Stimulated activated CD8-positive, alpha-beta memory T cell treated with anti-CD3 and anti-CD28 coated beads, Interleukin-12 subunit alpha, Interleukin-12 subunit beta, amount 100 ng/mL, for 1 hour (primary cell): Measurements from ENCODE around the gene AKR1C8.
"Not testable (repeated sequence)": the region's sequence is repeated elsewhere in the genome, so short reads cannot be mapped to it uniquely, and the experiment has no call there.

Experiments used
- DNase-seq: peaks from one replicate; pipeline ENCODE4 v3.0.0-alpha.2; 2020; ENCODE audit warnings: low read depth

AKR1C8 gene

GRCh38 chr10:5165738-5166137 is 19.2 kb downstream of the AKR1C8 start:
- DNase-seq: no peak

DNA sequence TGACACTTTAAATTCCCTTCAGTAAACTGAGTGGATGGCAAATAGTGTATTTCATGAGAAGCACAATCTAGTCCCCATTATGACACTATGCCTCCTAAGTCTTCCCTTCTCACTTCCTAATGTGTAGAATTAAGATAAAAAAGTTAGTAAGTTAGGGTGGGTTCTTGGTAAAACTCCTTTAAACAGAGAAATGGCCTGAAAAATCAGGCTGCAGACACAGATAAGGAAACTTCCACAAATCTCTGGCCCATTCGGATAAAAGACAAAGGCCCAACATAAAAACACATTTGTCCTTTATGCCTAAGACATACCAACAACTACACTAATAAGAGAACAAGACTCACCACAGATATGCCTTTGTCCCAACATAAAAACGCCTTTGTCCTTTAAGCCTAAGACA is 21.5 kb downstream of the AKR1C8 start:
- DNase-seq: no peak

DNA sequence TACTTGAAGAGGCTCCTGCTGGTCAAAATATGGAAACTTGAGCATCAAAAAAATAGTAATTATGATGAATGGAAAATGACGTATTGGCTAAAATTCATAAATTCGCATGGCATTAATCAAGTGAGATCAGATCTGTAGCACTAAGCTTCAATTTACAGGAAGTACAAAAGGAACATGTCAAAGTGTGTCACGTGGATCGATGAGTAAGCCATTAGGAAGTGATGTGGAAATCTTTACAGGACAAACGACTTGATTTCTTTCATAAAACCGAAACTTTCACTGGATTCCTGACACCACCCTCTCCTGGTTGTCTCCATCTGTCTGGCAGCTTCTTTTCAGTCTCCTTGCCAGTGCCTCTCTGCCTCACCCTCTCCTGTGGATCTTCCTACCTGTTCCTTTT is 25.8 kb downstream of the AKR1C8 start:
- DNase-seq: no peak

DNA sequence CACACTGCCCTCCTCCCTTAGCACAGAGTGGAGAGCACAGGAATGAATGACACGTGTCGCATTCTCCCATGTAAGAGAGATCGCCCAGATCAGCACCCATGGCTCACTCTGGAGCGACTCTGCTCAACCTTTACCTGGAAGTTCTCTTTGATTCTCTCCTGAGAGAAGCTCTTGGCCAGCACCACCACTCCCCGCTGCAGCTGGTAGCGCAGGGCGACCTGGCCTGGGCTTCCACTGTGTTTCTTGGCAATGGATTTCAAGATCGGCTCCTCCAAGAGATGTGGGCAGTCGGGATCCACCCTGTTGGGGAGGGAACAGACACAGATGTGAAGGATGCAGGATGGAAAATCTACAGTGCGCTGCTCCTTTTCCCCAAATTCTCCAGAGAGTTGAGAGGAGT is 27.4 kb downstream of the AKR1C8 start:
- no peak for DNase-seq

DNA sequence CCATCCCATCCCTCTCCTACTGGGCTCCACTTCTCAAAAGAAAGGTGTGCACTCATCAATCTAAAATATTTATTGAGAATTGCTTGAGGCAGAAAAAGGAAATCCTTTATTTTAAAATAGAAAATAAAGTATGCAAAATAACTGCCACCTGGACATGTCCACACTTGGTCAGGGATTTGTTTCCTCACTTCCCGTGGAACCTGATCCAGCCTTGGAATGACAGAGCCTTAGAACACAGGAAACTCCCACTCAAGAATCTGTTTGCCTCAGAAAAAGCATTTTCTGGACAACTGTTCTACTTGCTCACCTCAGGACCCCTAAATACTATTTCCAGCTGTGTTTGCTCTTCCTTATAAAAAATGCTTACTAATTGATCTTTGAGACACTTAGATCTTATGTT is 29.0 kb downstream of the AKR1C8 start:
- DNase-seq: no peak

- DNase-seq: no peak
These were observed 33.9 kb downstream of the AKR1C8 start for GRCh38 chr10:5151076-5151475.

DNA sequence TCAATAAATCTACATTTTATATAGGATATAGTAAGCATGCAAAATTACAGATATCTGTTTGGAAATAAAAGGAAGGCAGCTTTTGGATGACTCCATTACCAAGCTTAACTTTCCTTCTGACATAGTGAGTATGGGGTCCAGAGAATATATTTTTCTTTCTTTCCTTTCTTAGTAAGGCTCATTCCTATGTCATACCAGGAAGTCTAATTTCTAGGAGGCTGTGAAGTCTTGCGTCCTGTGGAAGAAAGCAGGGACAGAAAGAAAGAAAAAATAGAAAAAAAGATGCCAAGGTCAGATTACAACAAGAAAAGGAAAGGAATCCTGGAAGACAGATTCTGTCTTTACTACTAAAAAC is 36.3 kb downstream of the AKR1C8 start:
- no peak for DNase-seq

- DNase-seq: no peak
These were observed 36.8 kb downstream of the AKR1C8 start for GRCh38 chr10:5147981-5148677.

GRCh38 chr10:5147255-5147980 is 37.5 kb downstream of the AKR1C8 start:
- no peak for DNase-seq

GRCh38 chr10:5146920-5147254 is 38.1 kb downstream of the AKR1C8 start:
- DNase-seq: no peak

GRCh38 chr10:5143137-5143536 is 41.8 kb downstream of the AKR1C8 start:
- no peak for DNase-seq

DNA sequence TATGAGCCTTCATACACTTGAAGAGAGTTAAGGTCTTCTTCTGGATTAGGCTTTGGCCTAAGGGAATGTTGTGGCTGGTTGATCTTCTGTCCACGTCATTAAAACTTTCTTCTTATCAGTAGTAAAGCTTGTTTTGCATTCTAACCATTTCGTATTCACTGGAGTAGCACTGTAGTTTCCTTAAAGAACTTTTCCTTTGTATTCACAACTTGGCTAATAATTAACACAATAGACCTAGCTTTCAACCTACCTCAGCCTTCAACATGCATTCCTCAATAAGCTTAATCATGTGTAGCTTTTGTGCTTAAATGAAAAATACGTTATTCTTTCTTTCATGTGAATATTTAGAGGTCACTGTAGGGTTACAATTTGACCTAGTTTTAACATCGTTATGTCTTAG is 42.8 kb downstream of the AKR1C8 start:
- no peak for DNase-seq

DNA sequence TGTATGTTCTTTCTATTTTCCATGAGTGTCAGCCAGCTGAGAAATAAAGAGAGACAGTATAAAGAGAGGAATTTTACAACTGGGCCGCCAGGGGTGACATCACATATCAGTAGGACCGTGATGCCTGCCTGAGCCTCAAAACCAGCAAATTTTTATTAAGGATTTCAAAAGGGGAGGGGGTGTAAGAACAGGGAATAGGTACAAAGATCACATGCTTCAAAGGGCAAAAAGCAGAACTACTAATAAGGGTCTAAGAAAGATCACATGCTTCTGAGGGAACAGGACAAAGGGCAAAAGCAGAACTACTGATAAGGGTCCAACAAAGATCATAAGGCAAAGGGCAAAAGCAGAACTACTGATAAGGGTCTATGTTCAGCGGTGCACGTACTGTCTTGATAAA is 47.3 kb downstream of the AKR1C8 start:
- DNase-seq: not testable (repeated sequence)

DNA sequence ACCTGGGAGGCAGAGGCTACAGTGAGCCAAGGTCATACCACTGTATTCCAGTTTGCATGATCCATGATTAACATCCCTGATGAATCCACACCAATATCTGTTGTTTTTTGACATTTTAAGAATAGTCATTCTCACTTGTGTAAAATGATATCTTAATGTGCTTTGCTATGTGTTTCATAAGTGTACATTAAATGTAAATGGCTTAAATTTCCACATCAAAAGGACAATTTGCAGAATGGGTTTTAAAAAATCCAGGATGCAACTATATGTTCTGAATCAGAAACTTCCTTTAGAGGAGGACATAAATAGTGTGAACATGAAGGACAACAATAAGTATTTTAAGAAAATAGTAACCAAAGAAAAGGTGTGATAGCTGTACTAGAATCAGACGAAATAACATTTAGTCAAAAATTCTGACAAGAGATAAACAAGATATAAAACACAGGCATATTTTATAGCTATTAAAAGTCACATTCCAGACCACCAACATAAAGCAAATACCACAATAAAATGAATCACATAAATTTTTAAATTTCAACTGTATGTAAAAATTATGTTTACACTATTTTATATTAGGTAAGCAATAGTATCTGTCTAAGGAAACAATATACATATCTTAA is 48.4 kb downstream of the AKR1C8 start:
- no peak for DNase-seq

DNA sequence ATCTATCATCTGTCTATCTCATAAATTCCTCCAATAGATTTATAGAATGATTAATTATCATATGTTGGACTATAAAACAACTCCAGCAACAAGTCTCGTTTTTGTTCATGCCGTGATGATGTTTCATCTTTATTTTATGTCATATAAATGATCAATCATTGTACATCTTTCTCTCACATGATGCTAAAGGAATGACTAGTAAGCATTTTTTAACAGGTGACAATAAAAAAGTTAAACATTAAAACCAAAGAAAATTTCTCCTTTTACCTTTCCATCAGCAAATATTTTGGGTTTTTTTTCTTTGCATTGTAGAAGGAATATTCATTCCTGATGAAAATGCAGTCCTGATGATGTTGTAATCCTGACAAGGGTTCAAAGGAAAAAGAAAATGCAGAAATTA is 49.4 kb downstream of the AKR1C8 start:
- DNase-seq: no peak

DNA sequence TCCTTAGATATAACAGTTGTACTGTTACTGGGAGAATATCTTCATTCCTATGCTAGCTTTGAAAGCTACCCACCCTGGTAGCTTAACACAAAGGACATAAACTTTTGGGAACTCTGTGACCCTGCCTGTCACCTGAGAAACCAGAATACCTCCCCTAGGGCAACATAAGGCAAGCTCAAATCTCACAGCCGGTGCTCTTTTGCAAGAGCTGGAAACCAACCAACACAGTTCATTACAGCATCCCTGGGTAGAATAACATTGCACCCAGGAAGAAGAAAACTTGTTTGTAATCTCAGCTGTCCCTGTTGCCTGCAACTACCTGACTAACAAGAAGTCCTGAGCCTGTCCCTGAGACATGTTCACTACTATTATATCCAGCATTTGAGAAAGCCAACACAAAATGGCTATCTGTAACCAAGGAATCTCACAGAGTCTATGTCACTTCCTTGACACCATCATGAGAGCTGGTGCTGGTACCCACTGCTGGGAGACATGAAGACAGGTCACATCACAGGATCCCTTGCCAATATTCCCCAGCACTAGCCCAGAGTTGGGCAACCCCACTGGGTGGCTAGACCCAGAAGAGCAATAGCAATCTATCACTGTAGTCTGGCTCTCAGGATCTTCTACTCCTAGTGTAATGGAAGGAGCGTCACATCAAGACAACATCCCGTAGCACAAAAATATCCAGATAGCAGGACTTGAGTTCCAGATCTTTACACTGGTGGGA is 59.5 kb downstream of the AKR1C8 start:
- DNase-seq: no peak

GRCh38 chr10:5123886-5124285 is 61.1 kb downstream of the AKR1C8 start:
- no peak for DNase-seq

DNA sequence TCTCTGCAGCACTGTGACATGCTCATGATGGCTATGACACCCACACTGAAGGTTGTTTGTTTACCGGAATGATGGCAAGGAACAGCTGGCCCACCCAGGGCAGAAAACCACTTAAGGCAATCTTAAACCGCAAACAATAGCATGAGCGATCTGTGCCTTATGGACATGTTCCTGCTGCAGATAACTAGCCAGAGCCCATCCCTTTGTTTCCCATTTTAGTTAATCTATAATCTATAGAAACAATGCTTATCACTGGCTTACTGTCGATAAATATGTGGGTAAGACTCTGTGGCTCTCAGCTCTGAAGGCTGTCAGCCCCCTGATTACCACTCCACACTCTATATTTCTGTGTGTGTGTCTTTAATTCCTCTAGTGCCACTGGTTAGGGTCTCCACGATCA is 65.0 kb downstream of the AKR1C8 start:
- DNase-seq: not testable (repeated sequence)

DNA sequence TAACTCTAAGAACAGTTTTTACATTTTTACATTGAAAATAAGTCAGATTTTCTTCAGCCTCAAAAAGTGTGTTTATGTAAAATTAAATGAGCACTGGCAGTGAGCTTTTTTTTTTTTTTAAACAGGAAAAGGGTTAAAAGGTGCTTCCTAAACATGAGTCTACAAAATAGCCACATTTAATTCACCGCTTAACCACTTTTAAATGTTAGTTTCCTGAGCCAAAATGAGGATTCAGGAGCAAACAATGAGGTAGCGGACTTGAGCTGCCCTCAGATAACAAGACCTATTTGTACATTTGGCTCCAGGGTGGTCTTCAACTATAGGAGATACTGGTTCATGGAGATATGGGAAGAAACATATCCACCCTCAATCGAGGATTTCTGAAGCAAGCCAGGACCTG is 67.9 kb downstream of the AKR1C8 start:
- no peak for DNase-seq

DNA sequence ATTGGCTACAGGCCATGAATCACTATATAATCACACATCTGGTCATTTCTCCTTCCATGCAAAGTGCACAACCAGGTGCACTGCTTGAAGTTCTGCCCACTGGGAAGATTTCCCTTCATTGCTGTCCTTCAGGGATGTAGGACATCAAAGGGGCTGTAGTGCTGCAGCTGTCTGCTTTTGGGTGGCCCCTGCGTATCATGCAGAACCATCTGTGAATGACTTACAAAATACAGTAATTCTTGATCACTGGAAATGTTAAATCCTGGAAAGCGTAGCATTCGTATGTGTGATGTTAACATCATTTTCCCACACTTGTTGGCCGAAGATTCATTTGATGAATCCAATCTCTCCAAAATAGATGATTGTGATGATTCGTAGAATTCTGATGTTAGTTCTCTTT is 68.3 kb downstream of the AKR1C8 start:
- DNase-seq: no peak

GRCh38 chr10:5109861-5110260 is 75.1 kb downstream of the AKR1C8 start:
- not testable (repeated sequence) for DNase-seq

DNA sequence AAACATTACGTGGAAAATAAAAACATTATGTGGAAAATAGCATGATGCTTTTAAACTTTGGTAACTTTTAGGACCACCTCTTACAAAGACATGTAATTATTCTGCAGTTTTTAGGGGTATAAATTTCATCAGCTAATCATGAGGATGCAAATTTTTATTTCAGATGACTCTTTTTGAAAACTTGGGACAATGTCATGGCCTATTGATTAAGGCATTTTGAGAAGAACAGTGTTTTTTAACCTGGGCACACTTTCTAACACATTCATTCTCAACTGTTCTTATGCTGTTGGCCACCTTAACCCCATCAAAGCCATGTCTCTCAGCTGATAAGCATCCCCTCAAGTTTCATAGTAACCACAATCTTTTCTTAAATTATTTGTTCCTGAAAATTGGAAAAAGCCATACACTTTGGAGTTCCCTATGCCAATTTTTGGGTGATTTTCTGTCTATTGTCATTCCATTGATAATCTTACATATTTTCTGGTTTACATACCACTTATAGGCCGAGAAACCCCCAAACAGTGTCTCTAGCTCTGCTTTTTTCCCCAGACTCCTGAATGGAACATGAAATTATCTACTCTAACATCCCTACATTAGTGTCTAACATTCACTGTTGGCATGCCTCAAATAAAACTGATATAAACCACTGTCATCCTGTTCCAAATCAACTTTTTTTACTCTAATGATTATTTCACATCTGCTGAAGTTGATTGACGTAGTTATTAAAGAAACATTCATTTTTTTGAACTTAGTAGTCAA is 76.1 kb downstream of the AKR1C8 start:
- DNase-seq: no peak
